ENCODE data around the gene ZC2HC1C.

Gene ZC2HC1C

DNA sequence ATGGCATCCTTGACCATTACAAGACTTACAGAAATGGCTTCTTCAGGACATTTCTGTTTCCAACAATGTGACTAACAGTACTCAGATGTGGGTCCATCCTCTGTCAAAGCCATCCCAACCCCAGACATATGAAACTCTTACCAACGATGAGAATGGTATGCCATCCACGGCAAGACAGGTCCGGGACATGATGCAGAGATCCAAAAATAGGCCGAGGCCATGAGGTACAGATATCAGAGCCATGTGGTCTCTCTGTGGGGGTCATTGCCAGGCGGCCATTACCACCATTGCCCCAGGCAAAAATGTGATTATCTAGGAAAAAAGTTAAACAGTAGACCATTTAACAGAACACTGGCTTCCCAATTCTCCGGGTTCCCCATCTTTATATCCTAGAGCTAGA lies 27.5 kb downstream of the ZC2HC1C start:
- DNase-seq: no peak

DNA sequence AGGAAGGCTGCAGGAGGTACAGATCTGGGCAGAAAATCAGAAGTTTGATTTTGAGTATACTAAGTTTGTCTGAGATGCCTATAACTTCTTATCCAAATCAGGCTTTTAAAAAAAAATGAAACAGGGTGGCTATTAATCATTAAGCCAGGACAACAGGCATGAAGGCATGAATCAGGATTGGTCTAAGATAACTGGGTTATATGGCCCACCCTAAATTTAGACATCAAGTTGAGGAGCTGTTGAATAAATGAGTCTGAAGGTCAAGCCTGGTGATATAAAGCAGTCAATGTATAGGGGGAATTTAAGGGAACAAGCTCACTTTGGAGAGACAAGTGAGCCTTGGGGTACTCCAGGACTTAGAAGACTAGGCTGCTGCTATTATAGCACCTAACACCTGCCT lies 28.8 kb downstream of the ZC2HC1C start:
- no peak for DNase-seq

DNA sequence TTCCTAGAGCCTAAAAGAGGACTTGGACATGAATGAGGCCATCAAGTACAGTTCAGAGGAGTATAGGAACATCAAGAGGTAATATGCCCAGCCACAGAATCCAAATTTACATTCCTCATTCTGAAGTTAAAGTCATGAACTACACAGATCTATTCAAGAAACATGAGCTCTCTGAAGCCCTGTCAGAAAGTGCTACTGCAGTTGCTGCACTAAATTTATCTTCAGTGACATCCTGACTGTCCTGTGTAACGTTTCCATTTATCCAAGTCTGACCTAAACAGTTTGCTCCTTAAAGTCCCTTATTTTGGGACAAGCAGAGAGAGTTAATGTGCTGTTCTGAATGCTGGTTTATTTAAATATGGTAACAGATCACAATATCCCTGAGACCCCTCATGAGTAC lies 29.2 kb downstream of the ZC2HC1C start:
- DNase-seq: no peak

DNA sequence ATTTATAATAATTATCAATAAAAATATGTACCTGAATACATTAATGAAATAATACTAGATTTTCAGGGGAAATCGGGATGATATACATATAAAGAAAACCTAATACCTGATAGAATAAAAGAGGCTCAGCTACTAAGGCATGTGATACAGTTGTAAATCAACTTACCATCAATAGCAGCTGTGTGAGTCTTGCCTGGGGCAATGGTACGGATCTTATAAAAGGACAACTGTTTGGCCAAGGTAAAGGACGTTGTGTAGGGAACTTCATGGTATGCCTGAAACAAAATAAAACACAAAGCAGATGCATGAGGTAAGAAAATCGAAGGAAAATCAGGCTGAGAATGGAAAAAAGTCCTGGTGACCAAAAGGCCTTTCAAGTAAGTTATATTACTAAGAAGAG lies 32.0 kb downstream of the ZC2HC1C start:
- no peak for DNase-seq

DNA sequence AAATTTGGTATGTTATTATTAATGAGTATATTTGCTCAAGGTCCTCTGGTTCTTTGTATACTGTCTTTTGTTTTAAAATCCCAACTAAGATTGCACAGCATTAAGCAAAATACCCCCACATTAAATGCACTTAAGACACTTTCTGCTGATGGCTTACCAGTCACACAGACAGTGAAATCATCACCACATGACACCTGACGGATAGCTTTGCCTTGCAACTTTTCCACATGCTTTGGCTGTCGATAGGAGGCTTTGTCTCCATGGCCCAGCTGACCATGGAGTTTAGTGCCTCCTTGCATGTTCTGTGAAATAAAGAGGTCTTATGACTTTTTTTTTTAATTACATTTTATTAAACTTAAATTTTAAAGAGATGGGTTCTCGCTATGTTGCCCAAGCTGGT lies 37.7 kb downstream of the ZC2HC1C start:
- DNase-seq: no peak

DNA sequence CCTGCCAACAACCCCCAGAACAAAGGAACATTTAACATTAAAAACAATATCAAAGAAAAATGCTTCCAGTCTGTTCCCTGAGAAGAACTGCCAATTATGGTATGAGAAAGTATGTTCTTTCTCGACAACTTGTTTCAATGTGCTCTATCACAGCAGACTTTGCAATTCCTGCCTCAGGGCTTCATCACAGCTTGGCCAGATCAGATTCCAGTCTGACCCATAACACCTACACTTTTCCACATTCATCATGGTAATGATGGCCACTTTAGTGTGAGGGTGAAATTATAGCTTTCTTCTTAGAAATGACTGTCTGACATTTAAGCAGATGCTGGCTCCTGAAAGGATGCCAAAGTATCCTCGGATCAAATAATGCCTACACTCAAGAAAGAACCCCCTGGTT lies 40.4 kb downstream of the ZC2HC1C start:
- DNase-seq: no peak

DNA sequence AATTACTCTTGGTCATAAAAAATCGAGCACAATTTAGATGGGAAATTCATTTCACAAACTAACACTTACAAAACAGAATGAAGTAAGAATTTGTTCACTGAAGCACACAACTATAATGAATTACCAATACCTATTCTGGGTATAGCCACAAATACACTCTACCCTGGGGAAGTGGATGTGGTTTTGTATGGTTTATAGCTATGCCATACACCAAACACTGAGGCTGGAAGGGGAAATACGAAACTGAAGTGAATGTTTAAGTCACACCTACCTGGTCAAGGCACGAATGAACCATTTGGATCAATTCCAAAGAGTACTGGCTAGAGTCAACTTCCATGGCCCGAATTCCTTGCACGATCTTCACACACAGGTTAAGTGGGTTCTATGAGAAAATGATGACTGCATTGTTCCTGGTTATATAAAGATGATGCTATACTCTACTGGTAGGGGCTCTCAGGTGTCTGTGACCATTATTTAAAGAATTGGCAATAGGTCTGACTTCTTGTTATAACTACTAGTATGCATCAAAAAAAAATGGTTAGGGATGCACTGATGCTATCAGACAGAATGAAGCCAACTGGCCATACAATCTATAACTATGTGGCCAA lies 44.6 kb downstream of the ZC2HC1C start:
- DNase-seq: no peak

DNA sequence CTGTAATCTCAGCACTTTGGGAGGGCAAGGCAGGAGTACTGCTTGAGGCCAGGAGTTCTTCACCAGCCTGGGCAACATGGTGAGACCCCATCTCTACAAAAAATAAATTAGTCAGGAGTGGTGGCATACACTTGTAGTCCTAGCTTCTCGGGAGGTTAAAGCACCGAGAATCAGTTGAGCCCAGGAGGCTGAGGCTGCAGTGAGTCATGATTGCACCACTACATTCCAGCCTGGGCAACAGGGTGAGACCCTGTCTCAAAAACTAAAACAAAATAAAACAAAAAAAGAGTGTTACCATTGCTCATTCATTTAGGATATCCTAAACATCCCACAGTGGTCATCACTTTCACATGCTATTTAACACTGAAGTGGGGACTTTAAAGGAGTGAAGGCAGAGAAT lies 49.6 kb downstream of the ZC2HC1C start:
- DNase-seq: no peak

DNA sequence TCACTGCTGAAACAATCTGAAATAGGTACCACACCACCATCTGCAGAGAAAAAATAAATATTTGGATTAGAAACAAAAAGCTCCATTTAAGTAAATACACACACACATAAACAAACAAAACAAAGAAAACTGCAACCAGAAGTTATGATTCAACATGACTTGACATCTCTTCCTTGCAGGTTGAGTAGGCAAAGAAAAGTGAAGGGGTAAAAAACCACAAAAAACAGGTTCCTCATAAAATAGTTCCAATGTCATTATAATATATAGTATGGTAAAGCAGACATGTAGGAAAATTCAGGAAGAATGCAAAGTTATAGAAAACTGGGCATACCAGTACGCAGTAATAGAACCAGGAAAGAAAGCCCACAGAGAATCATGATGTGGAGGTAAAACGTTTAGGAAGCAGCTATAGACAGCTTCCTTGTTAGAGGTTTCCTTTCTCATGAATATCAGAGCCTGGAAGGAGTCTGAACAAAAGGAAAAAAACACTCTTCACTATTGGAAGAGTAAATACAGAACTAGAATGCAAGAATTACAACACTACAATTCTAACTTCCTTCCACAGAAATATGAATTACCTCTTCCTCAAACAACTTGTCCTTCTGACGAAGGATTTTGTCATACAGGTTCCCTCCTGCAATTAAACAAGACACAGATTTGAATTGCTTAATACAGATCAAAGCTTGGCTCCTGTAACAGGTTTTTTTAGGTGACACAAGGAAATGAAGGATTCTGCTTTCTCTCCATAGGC lies 51.3 kb downstream of the ZC2HC1C start:
- DNase-seq: no peak

DNA sequence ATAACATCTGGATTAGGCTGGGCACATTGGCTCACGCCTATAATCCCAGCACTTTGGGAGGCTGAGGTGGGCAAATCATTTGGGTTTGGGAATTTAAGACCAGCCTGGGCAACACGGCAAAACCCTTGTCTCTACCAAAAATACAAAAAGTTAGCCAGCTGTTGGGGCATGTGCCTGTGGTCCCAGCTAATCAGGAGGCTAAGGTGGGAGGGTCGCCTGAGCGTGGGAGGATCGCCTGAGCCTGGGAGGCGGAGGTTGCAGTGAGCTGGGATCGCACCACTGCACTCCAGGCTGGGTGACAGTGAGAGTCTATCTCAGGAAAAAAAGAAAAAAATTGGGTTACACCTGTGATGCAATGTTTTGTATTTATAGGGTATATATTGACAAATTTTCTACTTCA lies 52.1 kb downstream of the ZC2HC1C start:
- DNase-seq: no peak

DNA sequence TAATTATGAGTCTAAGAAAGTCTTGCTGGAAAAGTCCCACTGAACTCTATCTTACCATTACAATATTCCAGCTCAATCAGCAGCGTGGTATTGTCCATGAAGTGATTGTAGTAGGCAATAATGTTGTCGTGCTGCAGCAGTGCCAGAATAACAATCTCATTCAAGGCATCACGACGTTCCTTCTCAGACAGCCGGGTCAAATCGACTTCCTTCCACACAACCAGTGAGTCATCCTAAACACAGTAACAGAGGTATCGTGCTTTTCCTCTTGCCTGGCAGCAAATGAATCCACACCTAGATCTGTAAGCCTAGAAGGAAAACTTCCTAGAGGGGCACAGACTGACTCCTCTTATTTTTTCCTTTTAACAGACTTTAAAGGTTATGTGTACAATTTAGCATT lies 54.5 kb downstream of the ZC2HC1C start:
- DNase-seq: peak; percentile 18 to 32

DNA sequence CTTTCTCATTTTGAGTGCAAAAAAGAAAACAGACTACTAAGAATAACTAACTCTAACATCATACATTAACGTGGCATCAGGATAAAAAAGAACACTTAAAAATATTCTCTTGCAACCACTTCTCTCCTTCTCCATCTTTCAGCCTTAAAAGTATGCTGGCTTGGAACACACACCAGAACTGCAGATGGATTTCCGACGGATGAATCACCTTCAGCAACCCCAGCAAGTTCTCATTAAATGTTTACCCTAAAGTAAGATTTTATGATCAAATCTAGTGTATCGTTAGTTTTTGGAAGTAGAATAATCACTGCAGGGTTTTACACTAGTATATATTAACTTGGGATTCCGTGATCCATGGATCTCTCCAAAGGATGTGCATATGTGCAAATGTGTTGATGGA lies 56.2 kb downstream of the ZC2HC1C start:
- no peak for DNase-seq

DNA sequence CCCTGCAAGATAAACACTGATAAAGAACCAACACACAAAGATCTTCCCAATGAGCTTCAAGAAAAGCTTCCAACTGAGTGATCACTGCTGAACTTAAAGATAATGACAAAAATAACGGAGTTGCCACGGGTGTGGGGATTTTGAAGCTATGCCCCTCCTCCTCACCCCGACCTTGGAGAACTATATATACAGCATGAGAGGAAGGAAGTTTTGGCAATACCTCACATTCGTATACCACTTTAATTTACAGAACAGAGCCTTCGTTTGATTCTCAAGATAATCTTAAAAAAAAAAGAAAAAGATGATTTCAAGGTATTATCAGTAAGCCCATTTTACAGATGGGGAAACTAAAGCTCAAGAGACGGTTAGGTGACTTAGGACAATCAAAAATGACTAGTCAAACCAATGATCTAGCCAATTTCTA lies 56.7 kb downstream of the ZC2HC1C start:
- no peak for DNase-seq

DNA sequence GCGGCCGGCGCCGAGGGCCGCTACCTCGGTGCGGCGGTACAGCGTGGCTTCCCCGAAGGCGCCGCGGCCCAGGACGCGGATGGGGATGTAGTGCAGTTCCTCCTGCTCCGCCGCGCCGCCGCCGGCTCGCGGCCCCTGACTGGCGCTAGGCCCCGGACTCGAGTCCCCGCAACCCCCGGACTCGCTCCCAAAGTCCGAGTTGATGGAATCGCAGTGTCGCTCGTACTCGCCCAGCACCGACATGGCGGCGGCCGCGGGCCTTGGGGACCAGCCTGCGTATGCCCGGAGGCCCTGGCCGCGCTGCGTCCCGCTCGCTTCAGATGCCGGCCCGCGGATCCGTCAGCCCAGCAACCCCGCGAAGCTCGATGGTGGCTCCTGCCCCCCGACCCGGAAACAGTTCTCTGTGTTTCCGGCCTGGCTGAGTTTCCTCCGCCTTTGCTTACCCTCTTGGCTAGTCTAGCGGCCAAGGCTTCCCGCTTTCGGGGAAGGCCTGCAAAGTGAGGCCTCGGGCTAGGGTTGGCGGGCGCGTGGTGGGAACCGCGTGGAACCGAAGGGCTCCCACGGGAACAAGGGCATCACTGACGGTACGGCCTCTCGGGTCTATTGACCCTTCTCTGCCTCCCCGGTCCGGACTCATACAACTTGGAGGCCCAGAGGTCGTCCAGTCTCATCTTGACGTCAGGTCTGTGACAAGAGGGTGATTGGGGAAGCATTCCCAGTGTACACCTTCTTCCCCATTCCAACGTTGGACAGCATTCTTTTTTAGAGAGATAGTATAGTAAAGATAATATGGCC lies 57.4 kb downstream of the ZC2HC1C start, which contains the start of gene NEK9:
TSS of gene NEK9 (minus strand) at position 370 of the 795 bp plus-strand sequence. CDS start at position 243, 127 bp downstream.
- DNase-seq: peak; percentile 90 to 93

DNA sequence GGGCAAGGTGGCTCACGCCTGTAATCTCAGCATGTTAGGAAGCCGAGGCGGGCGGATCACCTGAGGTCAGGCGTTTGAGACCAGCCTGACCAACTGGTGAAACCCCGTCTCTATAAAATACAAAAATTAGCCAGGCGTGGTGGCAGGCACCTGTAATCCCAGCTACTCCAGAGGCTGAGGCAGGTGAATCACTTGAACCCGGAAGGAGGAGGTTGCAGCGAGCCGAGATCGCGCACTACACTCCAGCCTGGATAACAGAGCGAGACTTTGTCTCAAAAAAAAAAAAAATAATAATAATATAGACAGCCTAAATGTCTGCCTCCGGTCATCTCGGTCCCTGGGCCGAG lies 58.0 kb downstream of the ZC2HC1C start:
- DNase-seq: peak; percentile 23 to 25

DNA sequence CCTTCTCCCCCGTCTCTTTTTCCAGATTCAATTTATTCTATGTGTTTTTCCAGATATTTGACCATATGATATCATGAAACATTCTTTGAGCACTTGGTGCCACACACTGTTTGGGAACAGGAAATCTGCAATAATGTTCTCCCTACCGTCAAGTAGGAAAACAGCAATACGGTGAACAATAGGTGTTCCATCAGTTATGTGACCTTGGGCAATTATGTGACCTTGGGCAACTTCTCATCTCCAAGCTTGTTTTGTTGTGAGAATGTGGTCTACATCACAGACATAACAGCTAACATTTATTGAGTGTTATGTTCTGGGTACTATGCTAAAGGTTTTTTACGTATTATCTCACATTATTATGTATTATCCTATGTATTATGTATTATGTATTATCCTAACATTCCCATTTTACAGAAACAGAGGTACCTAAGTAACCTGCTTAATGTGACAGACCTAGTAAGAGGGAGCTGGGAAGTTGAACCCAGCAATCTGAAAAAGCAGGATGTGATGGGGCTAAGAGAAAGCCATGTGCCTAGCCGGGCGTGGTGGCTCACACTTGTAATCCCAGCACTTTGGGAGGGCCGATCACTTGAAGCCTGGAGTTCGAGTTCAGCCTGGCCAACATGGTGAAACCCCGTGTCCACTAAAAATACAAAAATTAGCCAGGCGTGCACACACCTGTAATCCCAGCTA lies 58.6 kb downstream of the ZC2HC1C start:
- DNase-seq: no peak

DNA sequence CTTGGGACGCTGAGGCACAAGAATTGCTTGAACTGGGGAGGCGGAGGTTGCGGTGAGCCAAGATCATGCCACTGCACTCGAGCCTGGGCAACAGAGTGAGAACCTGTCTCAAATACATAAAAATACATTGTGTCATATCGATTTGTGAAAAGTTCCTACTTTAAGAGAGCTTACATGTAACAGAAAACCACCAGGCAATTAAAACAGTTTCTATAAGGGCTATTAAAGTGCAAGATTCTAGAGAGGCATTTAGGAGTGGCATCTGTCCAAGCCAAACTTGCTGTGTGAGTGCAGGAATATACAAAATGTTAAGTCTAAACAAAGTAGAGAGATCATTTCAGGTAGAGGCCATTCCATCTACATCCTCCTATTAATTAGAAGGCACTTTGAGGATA lies 59.2 kb downstream of the ZC2HC1C start:
- DNase-seq: no peak

Measured in stimulated activated CD4-positive, alpha-beta T cell treated with anti-CD3 and anti-CD28 coated beads, Interleukin-2, amount 100 ng/mL, for 24 hours (primary cell).